ENCODE measurements around the gene TICAM2.

GRCh38 chr5:115558388-115558956 lies 43.8 kb downstream of the TICAM2 start:
- TF ChIP-seq TSHZ2 (CRISPR knock-in tag; IDR thresholded peaks at IDR 0.05) (no peak), PATZ1 (CRISPR knock-in tag; IDR thresholded peaks at IDR 0.05; ENCODE audit: borderline replicate concordance) (no peak), ZFP3 (CRISPR knock-in tag; IDR thresholded peaks at IDR 0.05) (no peak), SNAI2 (CRISPR knock-in tag; IDR thresholded peaks at IDR 0.05) (no peak)
- TF ChIP-seq, protein P1, sequence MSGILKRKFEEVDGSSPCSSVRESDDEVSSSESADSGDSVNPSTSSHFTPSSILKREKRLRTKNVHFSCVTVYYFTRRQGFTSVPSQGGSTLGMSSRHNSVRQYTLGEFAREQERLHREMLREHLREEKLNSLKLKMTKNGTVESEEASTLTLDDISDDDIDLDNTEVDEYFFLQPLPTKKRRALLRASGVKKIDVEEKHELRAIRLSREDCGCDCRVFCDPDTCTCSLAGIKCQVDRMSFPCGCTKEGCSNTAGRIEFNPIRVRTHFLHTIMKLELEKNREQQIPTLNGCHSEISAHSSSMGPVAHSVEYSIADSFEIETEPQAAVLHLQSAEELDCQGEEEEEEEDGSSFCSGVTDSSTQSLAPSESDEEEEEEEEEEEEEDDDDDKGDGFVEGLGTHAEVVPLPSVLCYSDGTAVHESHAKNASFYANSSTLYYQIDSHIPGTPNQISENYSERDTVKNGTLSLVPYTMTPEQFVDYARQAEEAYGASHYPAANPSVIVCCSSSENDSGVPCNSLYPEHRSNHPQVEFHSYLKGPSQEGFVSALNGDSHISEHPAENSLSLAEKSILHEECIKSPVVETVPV (CRISPR knock-in tag; IDR thresholded peaks at IDR 0.05): no peak

All from SK-N-SH treated with all-trans-retinoic acid at 6 μM for 48 hours (cell line).